Measurements from ENCODE around the gene AMBRA1.

AMBRA1 gene, protein sequence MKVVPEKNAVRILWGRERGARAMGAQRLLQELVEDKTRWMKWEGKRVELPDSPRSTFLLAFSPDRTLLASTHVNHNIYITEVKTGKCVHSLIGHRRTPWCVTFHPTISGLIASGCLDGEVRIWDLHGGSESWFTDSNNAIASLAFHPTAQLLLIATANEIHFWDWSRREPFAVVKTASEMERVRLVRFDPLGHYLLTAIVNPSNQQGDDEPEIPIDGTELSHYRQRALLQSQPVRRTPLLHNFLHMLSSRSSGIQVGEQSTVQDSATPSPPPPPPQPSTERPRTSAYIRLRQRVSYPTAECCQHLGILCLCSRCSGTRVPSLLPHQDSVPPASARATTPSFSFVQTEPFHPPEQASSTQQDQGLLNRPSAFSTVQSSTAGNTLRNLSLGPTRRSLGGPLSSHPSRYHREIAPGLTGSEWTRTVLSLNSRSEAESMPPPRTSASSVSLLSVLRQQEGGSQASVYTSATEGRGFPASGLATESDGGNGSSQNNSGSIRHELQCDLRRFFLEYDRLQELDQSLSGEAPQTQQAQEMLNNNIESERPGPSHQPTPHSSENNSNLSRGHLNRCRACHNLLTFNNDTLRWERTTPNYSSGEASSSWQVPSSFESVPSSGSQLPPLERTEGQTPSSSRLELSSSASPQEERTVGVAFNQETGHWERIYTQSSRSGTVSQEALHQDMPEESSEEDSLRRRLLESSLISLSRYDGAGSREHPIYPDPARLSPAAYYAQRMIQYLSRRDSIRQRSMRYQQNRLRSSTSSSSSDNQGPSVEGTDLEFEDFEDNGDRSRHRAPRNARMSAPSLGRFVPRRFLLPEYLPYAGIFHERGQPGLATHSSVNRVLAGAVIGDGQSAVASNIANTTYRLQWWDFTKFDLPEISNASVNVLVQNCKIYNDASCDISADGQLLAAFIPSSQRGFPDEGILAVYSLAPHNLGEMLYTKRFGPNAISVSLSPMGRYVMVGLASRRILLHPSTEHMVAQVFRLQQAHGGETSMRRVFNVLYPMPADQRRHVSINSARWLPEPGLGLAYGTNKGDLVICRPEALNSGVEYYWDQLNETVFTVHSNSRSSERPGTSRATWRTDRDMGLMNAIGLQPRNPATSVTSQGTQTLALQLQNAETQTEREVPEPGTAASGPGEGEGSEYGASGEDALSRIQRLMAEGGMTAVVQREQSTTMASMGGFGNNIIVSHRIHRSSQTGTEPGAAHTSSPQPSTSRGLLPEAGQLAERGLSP (N-terminal part only)

DNA sequence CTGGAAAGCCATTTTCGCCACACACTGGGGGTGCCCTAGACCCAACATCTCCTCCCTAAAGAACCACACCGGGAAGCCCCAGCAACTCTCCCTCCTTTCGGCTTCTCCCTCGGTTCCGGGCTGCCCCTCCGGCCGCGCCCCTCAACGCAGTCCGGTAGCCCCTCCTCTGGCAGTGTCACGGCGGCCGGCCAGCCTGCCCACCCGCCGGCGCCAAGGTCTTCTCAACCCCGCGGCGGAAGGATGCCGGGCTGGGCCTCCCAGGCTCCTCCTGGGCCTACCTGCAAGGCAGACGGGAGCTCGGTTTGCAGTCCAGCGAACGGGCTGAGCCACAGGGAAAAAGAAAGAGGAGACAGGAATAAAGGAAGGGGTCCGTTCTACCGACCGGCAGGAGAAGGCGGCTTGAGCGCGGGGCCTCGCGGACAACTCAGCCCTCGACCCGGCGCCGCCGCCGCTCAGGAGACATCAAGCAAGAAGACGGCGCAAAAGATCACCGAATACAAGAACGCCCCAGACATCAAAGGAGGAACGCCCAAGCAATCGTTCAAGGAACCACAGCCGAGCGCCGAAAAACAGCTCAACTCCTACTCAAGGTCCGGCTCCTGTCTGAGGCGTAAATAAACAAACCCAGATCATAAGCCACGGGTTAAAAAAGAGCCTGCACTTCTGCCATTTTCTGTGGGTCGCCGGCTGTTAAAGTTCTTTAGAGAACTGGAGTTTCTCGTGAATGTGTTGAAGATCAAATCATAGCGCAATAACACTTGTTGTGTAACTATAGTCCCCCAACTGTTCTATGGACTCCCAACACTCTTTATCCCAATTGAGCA, at the start of gene AMBRA1:
Gene AMBRA1 (minus strand): TSS at position 474 of the 824 bp plus-strand sequence. CDS start 45,643 bp downstream, outside the sequence.
- peak; percentile 96 for DNase-seq (ENCODE audit: low read depth, low spot score)

DNA sequence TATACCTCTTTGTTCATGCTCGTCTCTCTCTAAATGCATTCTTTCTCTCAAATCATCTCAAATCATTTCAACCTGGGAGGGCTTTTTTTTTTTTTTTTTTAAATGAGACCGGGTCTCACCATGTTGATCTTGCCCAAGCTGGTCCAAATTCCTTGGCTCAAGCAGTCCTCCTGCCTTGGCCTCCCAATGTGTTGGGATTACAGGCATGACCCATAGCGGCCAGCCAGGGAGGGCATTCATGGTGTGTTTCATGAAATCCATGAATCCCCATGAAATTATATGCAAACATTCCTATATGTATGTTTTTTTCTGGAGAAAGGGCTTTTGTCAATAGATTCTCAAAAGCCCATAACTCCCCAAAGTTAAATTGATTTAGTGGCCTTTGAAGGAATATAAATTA, 49.7 kb upstream of the AMBRA1 start:
- no peak for DNase-seq (ENCODE audit: low read depth, low spot score)

DNA sequence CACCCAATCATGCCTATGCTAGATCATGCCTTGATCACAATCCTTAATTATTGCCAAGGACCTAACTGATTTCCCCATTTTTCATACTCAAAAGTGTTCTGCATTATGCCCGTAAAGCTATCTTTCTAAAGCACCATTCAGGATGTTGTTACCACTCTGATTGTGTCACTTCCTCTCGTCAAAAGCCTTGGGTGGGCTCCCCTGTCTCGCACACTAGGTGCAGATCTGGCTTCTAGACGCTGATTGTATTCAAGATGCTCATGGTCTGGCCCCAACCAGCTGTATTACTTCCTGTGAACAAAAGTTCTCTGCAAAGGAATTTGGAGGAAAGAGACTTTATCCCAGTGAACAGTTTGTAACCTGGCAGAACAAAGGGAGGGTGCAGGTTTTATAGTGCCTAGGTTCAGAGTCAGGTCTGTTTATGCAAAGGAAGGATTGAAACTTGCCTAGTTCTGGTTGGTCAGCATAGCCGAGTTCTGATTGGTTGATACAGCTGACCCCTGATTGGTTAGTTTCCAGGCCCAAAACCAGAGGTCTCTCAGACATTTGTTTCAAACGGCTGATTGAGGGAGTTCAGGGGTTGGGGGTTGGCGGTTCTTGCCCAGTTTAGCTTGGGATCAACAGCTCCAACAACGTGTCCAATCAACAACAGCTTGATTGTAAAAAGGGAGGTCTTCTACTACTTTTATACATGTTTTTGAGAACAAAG, 49.0 kb upstream of the AMBRA1 start:
- no peak for DNase-seq (ENCODE audit: low read depth, low spot score)

DNA sequence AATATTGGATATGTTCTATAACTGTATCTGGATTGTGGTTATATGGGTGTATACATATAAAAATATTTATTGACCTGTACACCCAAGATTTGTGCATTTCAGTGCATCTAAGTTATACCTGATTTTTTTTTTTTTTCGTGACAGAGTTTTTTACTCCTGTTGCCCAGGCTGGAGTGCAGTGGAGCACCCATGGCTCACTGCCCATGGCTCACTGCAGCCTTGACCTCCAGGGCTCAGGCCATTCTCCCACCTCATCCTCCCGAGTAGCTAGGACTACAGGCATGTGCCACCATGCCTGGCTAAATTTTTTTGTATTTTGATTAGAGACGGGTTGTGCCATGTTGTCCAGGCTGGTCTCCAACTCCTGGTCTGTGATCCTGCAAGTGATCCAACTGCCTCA, 47.8 kb upstream of the AMBRA1 start:
- DNase-seq (ENCODE audit: low read depth, low spot score), result no peak

DNA sequence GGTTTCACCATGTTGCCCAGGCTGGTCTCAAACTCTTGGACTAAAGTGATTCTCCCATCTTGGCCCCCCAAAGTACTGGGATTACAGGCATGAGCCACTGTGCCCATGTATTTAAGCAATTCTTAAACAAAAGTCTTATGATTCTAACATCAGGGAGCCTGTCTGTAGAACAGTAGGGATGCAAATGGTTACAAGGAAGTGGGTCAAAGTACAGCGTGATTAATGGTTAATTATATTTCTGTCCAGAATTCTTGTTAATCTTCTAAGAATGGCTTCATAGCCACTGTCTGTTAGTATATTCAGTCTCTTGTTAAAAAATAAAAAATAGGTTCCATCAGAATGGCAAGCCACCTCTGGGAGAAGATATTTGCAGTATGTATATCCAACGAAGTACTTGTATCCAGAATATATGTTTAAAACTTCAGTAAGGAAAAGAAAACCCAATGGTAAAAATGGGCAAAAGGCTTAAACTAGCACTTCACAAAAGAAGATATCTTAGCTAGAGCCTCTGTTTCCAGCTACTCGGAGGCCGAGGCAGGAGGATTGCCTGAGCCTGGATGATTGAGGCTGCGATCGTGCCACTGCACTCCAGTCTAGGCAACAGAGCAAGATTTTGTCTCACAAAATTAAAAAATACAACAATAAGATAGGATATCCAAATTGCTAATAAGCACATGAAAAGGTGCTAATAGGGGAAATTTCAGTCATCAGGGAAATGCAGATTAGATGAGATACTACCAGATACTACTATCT, 46.4 kb upstream of the AMBRA1 start:
- no peak for DNase-seq (ENCODE audit: low read depth, low spot score)

DNA sequence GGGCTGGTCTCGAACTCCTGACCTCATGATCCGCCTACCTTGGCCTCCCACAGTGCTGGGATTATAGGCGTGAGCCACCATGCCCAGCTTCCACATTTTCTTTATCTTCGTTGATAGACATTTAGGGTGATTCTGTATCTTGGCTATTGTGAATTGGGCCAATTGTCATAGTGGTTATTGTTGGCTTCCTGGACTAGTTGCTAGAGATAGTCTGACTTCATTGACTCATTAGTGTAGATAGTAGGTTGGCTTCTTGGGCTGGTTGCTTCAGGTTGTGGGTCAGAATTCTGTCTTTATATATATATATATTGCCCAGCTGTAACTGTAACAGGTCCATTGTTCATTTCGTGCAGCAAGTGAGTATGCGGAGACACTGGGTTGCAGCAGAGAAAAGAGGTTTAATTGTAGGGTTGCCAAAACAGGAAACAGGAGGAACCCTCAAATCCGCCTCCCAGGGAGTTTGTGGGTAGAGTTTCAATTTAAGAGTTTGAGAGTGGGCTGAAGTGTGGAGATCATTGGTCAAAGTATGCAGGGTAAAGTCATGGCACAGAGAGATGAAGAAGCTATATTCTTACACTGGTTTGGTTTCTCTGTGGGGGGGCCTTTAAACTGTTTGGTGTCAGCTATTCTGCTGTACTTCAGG, 45.5 kb upstream of the AMBRA1 start:
- peak; percentile 7 for DNase-seq (ENCODE audit: low read depth, low spot score)

- DNase-seq (ENCODE audit: low read depth, low spot score), result no peak
These were observed 43.7 kb upstream of the AMBRA1 start for GRCh38 chr11:46637546-46637945.

DNA sequence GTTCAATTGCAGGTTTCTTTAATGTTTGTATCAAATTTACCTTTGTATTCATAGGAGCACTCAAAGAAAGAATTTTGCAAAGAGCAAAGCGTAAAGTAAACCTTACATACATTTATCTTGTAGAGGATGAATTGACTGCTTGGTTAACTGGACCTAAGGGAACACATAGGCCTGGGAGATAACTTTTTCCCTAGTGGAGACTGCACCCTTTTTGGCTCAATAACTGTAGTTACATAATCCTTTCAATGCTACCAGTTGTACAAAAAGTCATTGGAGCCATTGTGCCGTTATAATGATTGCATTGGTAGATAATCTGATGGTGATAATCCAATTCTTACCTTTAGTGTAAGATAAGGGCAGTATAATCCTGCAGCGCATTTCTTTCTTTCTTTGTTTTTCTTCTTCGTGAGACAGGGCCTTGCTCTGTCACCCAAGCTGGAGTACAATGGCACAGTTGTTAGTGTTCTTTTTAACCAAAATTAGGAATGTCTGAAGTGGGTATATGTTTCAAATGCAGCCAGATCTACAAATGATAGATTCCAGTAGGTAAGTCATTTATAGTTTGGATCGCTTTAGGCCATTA, 41.8 kb upstream of the AMBRA1 start:
- DNase-seq (ENCODE audit: low read depth, low spot score), result no peak

GRCh38 chr11:46633291-46634217, 39.7 kb upstream of the AMBRA1 start:
- no peak for DNase-seq (ENCODE audit: low read depth, low spot score)

DNA sequence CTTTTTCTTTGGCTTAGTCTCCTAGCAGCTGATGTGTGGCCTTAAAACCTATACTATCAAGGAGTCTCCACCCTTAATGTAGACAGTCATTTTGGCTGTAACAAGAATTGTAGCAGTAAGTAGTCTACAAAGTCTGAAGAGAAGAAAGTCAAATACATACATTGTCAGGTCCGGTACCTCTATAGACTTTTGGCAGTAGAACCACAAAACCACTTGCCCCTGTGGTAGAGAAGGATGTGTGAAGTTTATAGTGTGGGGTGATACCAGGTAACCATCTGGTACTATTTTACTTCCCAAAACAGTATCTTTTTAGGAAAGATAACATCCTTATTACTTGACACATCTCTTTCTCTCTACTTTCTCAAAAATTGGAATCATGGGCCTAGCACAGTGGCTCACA, 38.7 kb upstream of the AMBRA1 start:
- DNase-seq (ENCODE audit: low read depth, low spot score), result no peak

GRCh38 chr11:46631676-46632075, 37.9 kb upstream of the AMBRA1 start:
- no peak for DNase-seq (ENCODE audit: low read depth, low spot score)

DNA sequence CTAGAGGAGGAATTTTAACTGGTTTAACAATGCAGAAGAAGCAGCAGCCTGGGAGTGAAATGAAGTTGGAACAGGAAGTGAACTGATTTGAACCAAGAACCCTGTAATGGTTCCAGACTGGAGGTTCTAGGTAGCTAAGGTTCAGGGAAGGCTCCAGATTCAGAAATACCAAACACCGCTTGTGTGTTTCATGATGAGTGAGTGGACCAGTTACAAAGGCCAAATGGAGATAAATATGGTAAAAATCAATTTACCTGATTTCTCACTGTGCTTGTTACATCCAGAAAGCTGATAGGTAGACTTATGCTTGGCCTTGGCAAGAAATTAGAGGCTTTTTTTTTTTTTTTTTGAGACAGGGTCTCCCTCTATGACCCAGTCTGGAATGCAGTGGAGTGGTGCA, 36.4 kb upstream of the AMBRA1 start:
- no peak for DNase-seq (ENCODE audit: low read depth, low spot score)

DNA sequence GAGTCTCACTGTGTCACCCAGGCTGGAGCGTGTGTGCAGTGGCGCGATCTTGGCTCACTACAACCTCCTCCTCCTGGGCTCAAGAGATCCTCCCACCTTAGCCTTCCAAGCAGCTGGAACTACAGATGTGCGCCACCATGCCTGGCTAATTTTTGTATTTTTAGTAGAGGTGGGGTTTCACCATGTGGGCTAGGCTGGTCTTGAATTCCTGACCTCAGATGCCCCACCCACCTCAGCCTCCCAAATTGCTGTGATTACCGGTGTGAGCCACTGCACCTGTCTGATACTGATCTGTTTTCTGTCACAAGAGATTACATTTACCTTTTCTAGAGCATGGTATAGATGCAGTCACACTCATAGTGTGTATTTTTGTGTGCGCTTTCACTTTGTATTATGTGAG, 35.1 kb upstream of the AMBRA1 start:
- DNase-seq (ENCODE audit: low read depth, low spot score), result no peak

- no peak for DNase-seq (ENCODE audit: low read depth, low spot score)
These were observed 31.6 kb upstream of the AMBRA1 start for GRCh38 chr11:46625406-46625805.

DNA sequence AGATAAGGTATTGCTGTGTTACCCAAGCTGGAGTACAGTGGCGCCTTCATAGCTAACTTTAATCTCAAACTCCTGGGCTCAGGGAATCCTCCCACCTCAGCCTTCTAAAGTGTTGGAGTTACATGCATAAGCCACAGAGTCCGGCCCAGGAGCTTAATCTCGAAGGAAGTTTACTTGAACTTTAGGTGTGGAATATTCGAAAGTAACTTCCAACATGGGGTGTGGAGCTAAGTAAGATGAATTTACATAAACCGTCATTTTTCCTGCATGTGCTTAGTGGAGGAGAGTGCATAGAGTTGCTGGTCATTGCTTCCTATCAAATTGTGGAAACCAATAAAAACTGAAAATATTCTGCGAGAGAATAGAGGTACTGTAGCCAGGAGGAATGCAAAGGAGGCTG, 25.0 kb upstream of the AMBRA1 start:
- no peak for DNase-seq (ENCODE audit: low read depth, low spot score)

DNA sequence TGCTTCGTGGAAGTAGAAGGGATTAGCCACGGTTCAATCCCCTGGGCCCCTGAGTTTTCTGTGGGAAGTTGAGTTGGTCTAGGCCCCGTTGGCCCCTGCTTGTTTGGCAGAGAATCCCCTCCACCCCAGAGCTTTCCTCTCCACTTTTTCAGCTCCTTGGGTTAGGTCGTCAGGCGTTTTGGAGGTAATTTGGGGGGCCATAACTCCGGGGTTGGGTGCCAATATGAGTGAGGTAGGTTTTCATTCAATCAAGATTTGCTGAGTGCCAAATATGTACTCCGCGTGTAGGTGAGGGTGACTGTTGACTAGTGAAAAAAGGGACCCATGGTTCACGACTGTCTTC, 24.1 kb upstream of the AMBRA1 start:
- DNase-seq (ENCODE audit: low read depth, low spot score), result peak; percentile 21

- peak; percentile 97 for DNase-seq (ENCODE audit: low read depth, low spot score)
These were observed 23.5 kb upstream of the AMBRA1 start, which contains the start of the genes ATG13 and HARBI1 for GRCh38 chr11:46617134-46617971. TSS of gene ATG13 (plus strand) at chr11:46617553. CDS start at chr11:46644292, 26,739 bp downstream. TSS of gene HARBI1 (minus strand) at chr11:46617227. CDS start at chr11:46616237, 990 bp downstream.
